Right forelimb (tissue), 1 donor: ENCODE measurements around the gene ZNF423.

Experiments
- DNase-seq: peaks from one replicate; pipeline ENCODE4 v3.0.0-alpha.2; 2018

Gene ZNF423

GRCh38 chr16:49660626-49661025, 195.3 kb downstream of the ZNF423 start:
- DNase-seq = no peak

GRCh38 chr16:49659356-49659755, 196.6 kb downstream of the ZNF423 start:
- DNase-seq = no peak

GRCh38 chr16:49658531-49658930, 197.4 kb downstream of the ZNF423 start:
- no peak for DNase-seq

- no peak for DNase-seq
These were observed 198.0 kb downstream of the ZNF423 start for GRCh38 chr16:49657736-49658465.

GRCh38 chr16:49654425-49654824, 201.5 kb downstream of the ZNF423 start:
- no peak for DNase-seq

- DNase-seq = no peak
These were observed 202.3 kb downstream of the ZNF423 start for GRCh38 chr16:49653577-49653976.

- no peak for DNase-seq
These were observed 202.7 kb downstream of the ZNF423 start for GRCh38 chr16:49653173-49653570.

- no peak for DNase-seq
These were observed 203.3 kb downstream of the ZNF423 start for GRCh38 chr16:49652456-49653172.

GRCh38 chr16:49651996-49652395, 203.9 kb downstream of the ZNF423 start:
- no peak for DNase-seq

- no peak for DNase-seq
These were observed 204.7 kb downstream of the ZNF423 start for GRCh38 chr16:49651226-49651625.

GRCh38 chr16:49650603-49651002, 205.3 kb downstream of the ZNF423 start:
- DNase-seq = no peak

GRCh38 chr16:49649013-49649765, 206.7 kb downstream of the ZNF423 start:
- no peak for DNase-seq

GRCh38 chr16:49647673-49648072, 208.2 kb downstream of the ZNF423 start:
- no peak for DNase-seq

- DNase-seq = no peak
These were observed 210.6 kb downstream of the ZNF423 start for GRCh38 chr16:49645263-49645662.

GRCh38 chr16:49644145-49644463, 211.8 kb downstream of the ZNF423 start:
- DNase-seq = no peak

- DNase-seq = no peak
These were observed 212.3 kb downstream of the ZNF423 start for GRCh38 chr16:49643429-49644144.

GRCh38 chr16:49641250-49641649, 214.7 kb downstream of the ZNF423 start:
- DNase-seq = no peak

- DNase-seq = no peak
These were observed 215.3 kb downstream of the ZNF423 start for GRCh38 chr16:49640581-49640980.

GRCh38 chr16:49639739-49640431, 216.0 kb downstream of the ZNF423 start:
- peak; percentile 71 for DNase-seq

GRCh38 chr16:49638673-49639610, 217.0 kb downstream of the ZNF423 start:
- no peak for DNase-seq

GRCh38 chr16:49637933-49638672, 217.8 kb downstream of the ZNF423 start:
- DNase-seq = no peak
